ENCODE data around the gene PRTG.

DNA sequence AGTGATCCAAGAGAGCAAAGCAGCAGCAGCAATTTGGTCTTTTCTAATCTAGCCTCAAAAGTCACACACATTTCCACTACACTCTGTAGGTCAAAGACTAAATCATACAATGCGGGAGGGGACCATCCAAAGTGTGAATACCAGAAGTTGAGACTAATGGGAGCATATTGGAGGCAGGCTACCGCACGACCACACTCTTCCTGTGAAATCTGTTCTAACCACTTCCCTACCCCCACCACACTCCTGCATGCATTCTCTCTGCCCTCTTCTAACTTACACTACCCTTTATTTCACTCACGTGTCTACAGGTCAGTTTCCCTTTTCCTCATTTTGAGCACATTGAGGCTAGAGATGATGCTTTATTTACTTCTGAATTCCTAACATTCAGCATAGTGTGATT, 23.7 kb upstream of the PRTG start:
- no peak for TF ChIP-seq POLR2A (IDR thresholded peaks at IDR 0.05)
- TF ChIP-seq, protein P1, sequence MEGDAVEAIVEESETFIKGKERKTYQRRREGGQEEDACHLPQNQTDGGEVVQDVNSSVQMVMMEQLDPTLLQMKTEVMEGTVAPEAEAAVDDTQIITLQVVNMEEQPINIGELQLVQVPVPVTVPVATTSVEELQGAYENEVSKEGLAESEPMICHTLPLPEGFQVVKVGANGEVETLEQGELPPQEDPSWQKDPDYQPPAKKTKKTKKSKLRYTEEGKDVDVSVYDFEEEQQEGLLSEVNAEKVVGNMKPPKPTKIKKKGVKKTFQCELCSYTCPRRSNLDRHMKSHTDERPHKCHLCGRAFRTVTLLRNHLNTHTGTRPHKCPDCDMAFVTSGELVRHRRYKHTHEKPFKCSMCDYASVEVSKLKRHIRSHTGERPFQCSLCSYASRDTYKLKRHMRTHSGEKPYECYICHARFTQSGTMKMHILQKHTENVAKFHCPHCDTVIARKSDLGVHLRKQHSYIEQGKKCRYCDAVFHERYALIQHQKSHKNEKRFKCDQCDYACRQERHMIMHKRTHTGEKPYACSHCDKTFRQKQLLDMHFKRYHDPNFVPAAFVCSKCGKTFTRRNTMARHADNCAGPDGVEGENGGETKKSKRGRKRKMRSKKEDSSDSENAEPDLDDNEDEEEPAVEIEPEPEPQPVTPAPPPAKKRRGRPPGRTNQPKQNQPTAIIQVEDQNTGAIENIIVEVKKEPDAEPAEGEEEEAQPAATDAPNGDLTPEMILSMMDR (IDR thresholded peaks at IDR 0.05) = no peak

Measured in uterus (tissue), 2 donors.